Measurements from ENCODE around the gene CBX5.
A peak's percentile ranks its signal among the peaks of the same experiment; 100 is the strongest.
"Not testable (repeated sequence)": the region's sequence is repeated elsewhere in the genome, so short reads cannot be mapped to it uniquely, and the experiment has no call there.

Gene CBX5

GRCh38 chr12:54195737-54196347 is 84.1 kb downstream of the CBX5 start:
- no peak for DNase-seq

- DNase-seq, result no peak
Measured at GRCh38 chr12:54195080-54195736, 84.7 kb downstream of the CBX5 start.

- not testable (repeated sequence) for DNase-seq
Measured at GRCh38 chr12:54194611-54195010, 85.3 kb downstream of the CBX5 start.

- DNase-seq, result no peak
Measured at GRCh38 chr12:54193434-54193833, 86.5 kb downstream of the CBX5 start.

- DNase-seq, result peak; percentile 78
Measured at GRCh38 chr12:54191550-54192022, 88.3 kb downstream of the CBX5 start.

- no peak for DNase-seq
Measured at GRCh38 chr12:54191126-54191525, 88.8 kb downstream of the CBX5 start.

GRCh38 chr12:54189198-54189539 is 90.8 kb downstream of the CBX5 start:
- no peak for DNase-seq

GRCh38 chr12:54187075-54187474 is 92.8 kb downstream of the CBX5 start:
- no peak for DNase-seq

GRCh38 chr12:54185919-54186318 is 94.0 kb downstream of the CBX5 start:
- DNase-seq, result no peak

GRCh38 chr12:54185297-54185696 is 94.6 kb downstream of the CBX5 start:
- not testable (repeated sequence) for DNase-seq

GRCh38 chr12:54184024-54184805 is 95.7 kb downstream of the CBX5 start:
- no peak for DNase-seq

- no peak for DNase-seq
Measured at GRCh38 chr12:54182981-54183380, 96.9 kb downstream of the CBX5 start.

GRCh38 chr12:54182086-54182485 is 97.8 kb downstream of the CBX5 start:
- no peak for DNase-seq

All from NCI-H510A treated with DMSO at 0.1 percent for 48 hours (cell line).